Neuronal stem cell (in vitro differentiated cells): ENCODE data around the gene ANK2.

ENCODE experiments used
- DNase-seq: peaks from one replicate; pipeline ENCODE4 v3.0.0-alpha.2; 2013; ENCODE audit warnings: low spot score
- H2AFZ ChIP-seq: one replicate; pipeline ENCODE4 v1.6.1; 2013; ENCODE audit warnings: mild to moderate bottlenecking, low read length, inconsistent platforms
- H2AK5ac ChIP-seq: 2 replicates; pipeline ENCODE4 v1.6.1; 2013; ENCODE audit warnings: low read depth, mild to moderate bottlenecking, inconsistent platforms, low read length, moderate library complexity, mixed read lengths
- H2BK120ac ChIP-seq: 2 replicates; pipeline ENCODE4 v1.6.1; 2013; ENCODE audit warnings: low read depth, mild to moderate bottlenecking, inconsistent platforms, low read length, moderate library complexity, mixed read lengths
- H2BK12ac ChIP-seq: one replicate; pipeline ENCODE4 v1.6.1; 2013; ENCODE audit warnings: low read length, inconsistent platforms
- H2BK15ac ChIP-seq: 2 replicates; pipeline ENCODE4 v1.6.1; 2013; ENCODE audit warnings: mild to moderate bottlenecking, low read length, inconsistent platforms, mixed read lengths
- H2BK5ac ChIP-seq: one replicate; pipeline ENCODE4 v1.6.1; 2013; ENCODE audit warnings: inconsistent platforms, mild to moderate bottlenecking, low read length, moderate library complexity
- H3K14ac ChIP-seq: one replicate; pipeline ENCODE4 v1.6.1; 2013; ENCODE audit warnings: low read length, inconsistent platforms
- H3K18ac ChIP-seq: 2 replicates; pipeline ENCODE4 v1.6.1; 2013; ENCODE audit warnings: low read length, inconsistent platforms
- H3K23ac ChIP-seq: 2 replicates; pipeline ENCODE4 v1.6.1; 2013; ENCODE audit warnings: low read depth, mild to moderate bottlenecking, mixed read lengths, low read length, inconsistent platforms; ENCODE audit not compliant: poor library complexity
- H3K27ac ChIP-seq: replicated peaks from 3 replicates; pipeline ENCODE4 v1.5.1; 2013; ENCODE audit warnings: low read length, inconsistent platforms
- H3K27me3 ChIP-seq, 3 experiments: 2 replicates each; pipeline ENCODE4 v1.6.1; 2013; ENCODE audit warnings: low read length in 3 of 3, mild to moderate bottlenecking in 2 of 3, inconsistent platforms in 1 of 3, low read depth in 1 of 3, mixed read lengths in 1 of 3, moderate library complexity in 1 of 3; ENCODE audit not compliant: control insufficient read depth in 3 of 3, insufficient read depth in 3 of 3
- H3K36me3 ChIP-seq, 2 donors: replicated peaks in 1 of 2; 2 replicates each; pipeline ENCODE4 v1.6.1; 2013; ENCODE audit warnings: low read length in 2 of 2; ENCODE audit not compliant: control insufficient read depth in 2 of 2, insufficient read depth in 2 of 2
- H3K4ac ChIP-seq: 2 replicates; pipeline ENCODE4 v1.6.1; 2013; ENCODE audit warnings: inconsistent platforms, mild to moderate bottlenecking, low read length, moderate library complexity
- H3K4me1 ChIP-seq, 2 donors: 1 replicate in 1 of 2; 2 replicates in 1 of 2; pipeline ENCODE4 v1.6.1; 2013; ENCODE audit warnings: low read length in 2 of 2, low read depth in 1 of 2; ENCODE audit not compliant: control insufficient read depth in 2 of 2, insufficient read depth in 1 of 2
- H3K4me2 ChIP-seq: one replicate; pipeline ENCODE4 v1.6.1; 2013; ENCODE audit warnings: mild to moderate bottlenecking, low read length, inconsistent platforms; ENCODE audit not compliant: insufficient read depth, poor library complexity, severe bottlenecking
- H3K4me3 ChIP-seq, 2 donors: 2 replicates each; pipeline ENCODE4 v1.5.1; 2013; ENCODE audit warnings: low read length in 2 of 2, mild to moderate bottlenecking in 2 of 2, inconsistent platforms in 1 of 2, moderate library complexity in 1 of 2
- H3K79me1 ChIP-seq: one replicate; pipeline ENCODE4 v1.6.1; 2013; ENCODE audit warnings: low read depth, mild to moderate bottlenecking, inconsistent platforms, low read length, moderate library complexity
- H3K9ac ChIP-seq: one replicate; pipeline ENCODE4 v1.6.1; 2013; ENCODE audit warnings: mild to moderate bottlenecking, low read depth, low read length, inconsistent platforms; ENCODE audit not compliant: poor library complexity
- H3K9me3 ChIP-seq, 2 donors: replicated peaks in 1 of 2; 2 replicates each; pipeline versions ENCODE3 to v1.6.1; 2013; ENCODE audit warnings: low read length in 2 of 2, mild to moderate bottlenecking in 2 of 2, inconsistent platforms in 1 of 2, low read depth in 1 of 2, mixed read lengths in 1 of 2, moderate library complexity in 1 of 2; ENCODE audit not compliant: control insufficient read depth in 2 of 2, insufficient read depth in 1 of 2
- H4K8ac ChIP-seq: one replicate; pipeline ENCODE4 v1.6.1; 2013; ENCODE audit warnings: low read depth, mild to moderate bottlenecking, inconsistent platforms, low read length, moderate library complexity
- H4K91ac ChIP-seq: one replicate; pipeline ENCODE4 v1.6.1; 2013; ENCODE audit warnings: low read length, low read depth, mild to moderate bottlenecking, inconsistent platforms; ENCODE audit not compliant: poor library complexity
- WGBS, 2 donors: extraction: QIAGEN DNeasy Blood & Tissue Kit; methylation state at CpG; one replicate each; pipeline ENCODE4 v1.1.7; 2013; ENCODE audit warnings: missing lambda C conversion rate in 2 of 2, mixed read lengths in 1 of 2; ENCODE audit not compliant: insufficient read length in 2 of 2, insufficient replicate concordance in 1 of 2; ENCODE audit errors: extremely low coverage in 2 of 2; 5-methylcytosine and 5-hydroxymethylcytosine counted together

The ANK2 gene

DNA sequence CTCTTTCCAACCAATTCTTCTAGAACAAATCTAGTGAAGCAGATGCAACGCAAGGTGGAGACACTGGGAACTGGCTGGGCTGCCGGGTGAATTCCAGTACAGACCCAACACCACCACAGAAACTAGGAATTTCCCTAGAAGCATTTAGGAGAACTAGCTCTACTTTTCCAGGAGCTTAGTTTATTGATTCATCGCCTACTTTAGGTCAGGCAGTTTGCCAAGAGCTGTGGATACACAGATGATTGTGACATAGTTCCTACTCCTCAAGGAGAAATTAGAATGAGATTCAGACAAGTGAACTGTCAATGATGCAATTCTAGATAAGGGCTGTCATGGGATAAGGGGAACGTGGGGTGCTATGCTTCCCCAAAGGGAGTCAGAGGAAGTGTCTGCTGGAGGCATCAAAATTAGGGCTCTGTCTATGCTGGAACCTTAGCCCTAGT is 362.1 kb downstream of the ANK2 start:
- H3K18ac ChIP-seq, result no peak overlapping the region
- no peaks in the 10 kb centered on the region for H3K27me3 ChIP-seq
- no peak overlapping the region for H2BK5ac ChIP-seq
- no peak overlapping the region for H3K4me2 ChIP-seq
- no peak overlapping the region for H4K91ac ChIP-seq
- H2BK15ac ChIP-seq, result no peak overlapping the region
- no peaks in the 10 kb centered on the region for H3K79me1 ChIP-seq
- no peak overlapping the region for H3K27ac ChIP-seq
- H2BK12ac ChIP-seq, result no peak overlapping the region
- WGBS, 2 donors, result no CpG with 5 or more reads among the region's 4 CpGs
- no peaks in the 10 kb centered on the region for H3K36me3 ChIP-seq
- no peak overlapping the region for H3K4ac ChIP-seq
- H3K14ac ChIP-seq, result no peak overlapping the region
- no peak overlapping the region for H4K8ac ChIP-seq
- H3K9ac ChIP-seq, result no peak overlapping the region
- no peak overlapping the region for H2AK5ac ChIP-seq
- H3K4me3 ChIP-seq, result no peak overlapping the region
- no peak for DNase-seq
- no peak overlapping the region for H3K23ac ChIP-seq
- H2AFZ ChIP-seq, result no peak overlapping the region
- peaks cover 0 to 1% of the 10 kb centered on the region in 2 donors for H3K4me1 ChIP-seq
- H2BK120ac ChIP-seq, result no peak overlapping the region
- H3K9me3 ChIP-seq, result no peaks in the 10 kb centered on the region

DNA sequence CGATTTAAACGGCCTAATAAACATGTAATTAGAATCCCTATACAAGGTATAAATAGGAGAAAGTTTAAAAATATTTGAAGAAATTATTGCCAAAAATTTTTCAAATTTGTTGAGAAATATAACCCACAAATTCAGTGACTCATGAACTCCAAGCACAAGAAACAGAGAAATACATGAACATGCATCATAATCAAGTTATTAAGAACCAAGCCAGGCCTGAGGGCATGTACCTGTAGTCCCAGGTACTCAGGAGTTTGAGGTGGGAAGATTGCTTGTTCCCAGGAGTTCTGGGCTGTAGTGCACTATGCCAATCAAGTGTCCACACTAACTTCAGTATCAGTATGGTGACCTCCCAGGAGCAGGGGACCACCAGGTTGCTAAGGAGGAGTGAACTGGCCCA is 370.2 kb downstream of the ANK2 start:
- H2BK5ac ChIP-seq, result no peak overlapping the region
- no peaks in the 10 kb centered on the region for H3K36me3 ChIP-seq
- peaks cover 1 to 3% of the 10 kb centered on the region in 2 donors for H3K9me3 ChIP-seq
- no peak overlapping the region for H3K4me3 ChIP-seq
- H3K18ac ChIP-seq, result no peak overlapping the region
- H2BK120ac ChIP-seq, result no peak overlapping the region
- H2AFZ ChIP-seq, result no peak overlapping the region
- H3K14ac ChIP-seq, result no peak overlapping the region
- no peak overlapping the region for H3K4ac ChIP-seq
- no CpG with 5 or more reads among the region's 2 CpGs for WGBS, 2 donors
- no peak overlapping the region for H3K27ac ChIP-seq
- no peak overlapping the region for H2BK15ac ChIP-seq
- no peaks in the 10 kb centered on the region for H3K79me1 ChIP-seq
- no peak overlapping the region for H2AK5ac ChIP-seq
- H3K9ac ChIP-seq, result no peak overlapping the region
- no peak overlapping the region for H3K4me2 ChIP-seq
- no peak for DNase-seq
- no peak overlapping the region for H4K91ac ChIP-seq
- H4K8ac ChIP-seq, result no peak overlapping the region
- H2BK12ac ChIP-seq, result no peak overlapping the region
- H3K4me1 ChIP-seq, result no peaks in the 10 kb centered on the region
- H3K23ac ChIP-seq, result no peak overlapping the region
- no peaks in the 10 kb centered on the region for H3K27me3 ChIP-seq

DNA sequence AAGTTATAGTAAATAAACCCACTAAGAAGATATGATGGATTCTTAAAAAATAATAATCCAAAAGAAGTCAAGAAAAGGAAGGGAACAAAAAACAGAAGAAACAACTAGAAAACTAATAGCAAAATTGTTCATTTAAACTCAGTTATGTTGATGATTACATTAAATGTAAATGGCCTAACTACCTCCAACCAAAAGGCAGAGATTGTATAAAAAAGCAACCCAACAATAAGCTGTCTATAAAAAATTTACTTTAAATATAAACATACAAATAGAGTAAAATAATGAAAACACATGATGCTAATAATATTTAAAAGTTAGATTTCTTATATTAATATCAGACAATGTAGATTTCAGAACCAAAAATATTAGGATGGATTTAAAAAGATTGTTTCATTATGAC is 371.5 kb downstream of the ANK2 start:
- Histone ChIP-seq H3K9me3 (peaks cover 1 to 3% of the 10 kb centered on the region in 2 donors), H4K8ac (no peak overlapping the region), H3K18ac (no peak overlapping the region), H3K79me1 (no peaks in the 10 kb centered on the region), H3K27ac (no peak overlapping the region), H2AK5ac (no peak overlapping the region), H3K4ac (no peak overlapping the region), H3K14ac (no peak overlapping the region), H3K4me3 (no peak overlapping the region), H2AFZ (no peak overlapping the region), H2BK15ac (no peak overlapping the region), H4K91ac (no peak overlapping the region), H3K4me2 (no peak overlapping the region), H3K23ac (no peak overlapping the region), H2BK120ac (no peak overlapping the region), H3K36me3 (no peaks in the 10 kb centered on the region), H3K9ac (no peak overlapping the region), H2BK12ac (no peak overlapping the region), H3K4me1 (no peaks in the 10 kb centered on the region), H3K27me3 (no peaks in the 10 kb centered on the region), H2BK5ac (no peak overlapping the region)
- DNase-seq, result no peak

DNA sequence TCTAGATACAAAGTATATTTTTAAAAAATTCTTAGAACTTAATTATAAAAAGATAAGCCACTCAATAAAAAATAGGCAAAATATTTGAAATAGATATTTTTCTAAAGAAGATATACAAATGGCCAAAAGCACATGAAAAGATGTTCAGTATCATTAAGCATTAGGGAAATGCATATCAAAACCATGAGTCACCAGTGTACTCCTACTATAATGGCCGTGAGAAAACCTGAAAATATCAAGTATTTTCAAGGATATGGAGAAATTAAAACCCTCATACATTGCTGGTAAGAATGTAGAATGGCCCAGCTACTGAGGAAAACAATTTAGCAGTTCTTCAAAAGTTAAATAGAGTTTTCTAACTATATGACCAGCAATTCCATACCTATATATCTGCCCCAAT is 374.2 kb downstream of the ANK2 start:
- H2BK5ac ChIP-seq, result no peak overlapping the region
- WGBS, 2 donors, result no CpG with 5 or more reads among the region's 1 CpG
- no peak overlapping the region for H4K91ac ChIP-seq
- no peaks in the 10 kb centered on the region for H3K36me3 ChIP-seq
- H3K9me3 ChIP-seq, result peaks cover 1 to 3% of the 10 kb centered on the region in 2 donors
- no peak overlapping the region for H2AFZ ChIP-seq
- H3K27me3 ChIP-seq, result no peaks in the 10 kb centered on the region
- no peak overlapping the region for H3K27ac ChIP-seq
- H3K4me2 ChIP-seq, result no peak overlapping the region
- no peak overlapping the region for H2BK120ac ChIP-seq
- no peak overlapping the region for H3K23ac ChIP-seq
- H3K4me3 ChIP-seq, result no peak overlapping the region
- DNase-seq, result no peak
- no peak overlapping the region for H3K14ac ChIP-seq
- no peaks in the 10 kb centered on the region for H3K79me1 ChIP-seq
- no peak overlapping the region for H3K4ac ChIP-seq
- no peak overlapping the region for H2BK12ac ChIP-seq
- H4K8ac ChIP-seq, result no peak overlapping the region
- H3K4me1 ChIP-seq, result no peaks in the 10 kb centered on the region
- H2BK15ac ChIP-seq, result no peak overlapping the region
- H2AK5ac ChIP-seq, result no peak overlapping the region
- no peak overlapping the region for H3K18ac ChIP-seq
- no peak overlapping the region for H3K9ac ChIP-seq
